Daoy (cell line): ENCODE data around the gene ST6GALNAC3. TPM values are rescaled to one million over a fixed set of nuclear protein-coding genes. Genes with fewer than 3 reads are reported as not detected.

Experiments used
- DNase-seq: peaks from one replicate; pipeline ENCODE4 v3.0.0-alpha.2; 2015; ENCODE audit warnings: low read depth
- total RNA-seq: library from RNA; depleted of rRNA; stranded (reverse); fragments of >200 nt; shearing (Covaris generic); gene quantifications from 2 replicates; pipeline ENCODE4 v1.2.3, GENCODE V29; 2014

Gene ST6GALNAC3
- total RNA-seq, 1 experiment from 2014 or later, result 3.8 TPM

DNA sequence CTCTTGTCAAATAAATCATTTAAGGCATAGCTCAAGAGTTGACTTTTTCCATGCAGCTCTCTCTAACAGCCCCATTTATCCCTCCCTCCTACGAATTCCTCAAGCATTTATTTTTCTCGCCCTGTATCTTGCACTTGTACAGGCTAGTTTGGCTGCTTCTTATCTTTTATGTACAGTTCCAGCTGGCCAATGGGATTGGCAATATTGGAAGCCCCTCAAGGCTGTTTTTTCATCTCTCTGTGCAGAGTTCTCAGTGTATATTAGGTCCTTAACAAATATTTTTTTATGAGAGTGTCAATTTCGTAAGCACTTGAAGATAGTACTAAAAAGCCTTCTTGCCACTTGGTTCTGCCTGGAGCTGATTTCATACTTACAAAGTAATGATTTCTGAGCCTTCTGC lies 356.0 kb downstream of the ST6GALNAC3 start:
- DNase-seq, result no peak

DNA sequence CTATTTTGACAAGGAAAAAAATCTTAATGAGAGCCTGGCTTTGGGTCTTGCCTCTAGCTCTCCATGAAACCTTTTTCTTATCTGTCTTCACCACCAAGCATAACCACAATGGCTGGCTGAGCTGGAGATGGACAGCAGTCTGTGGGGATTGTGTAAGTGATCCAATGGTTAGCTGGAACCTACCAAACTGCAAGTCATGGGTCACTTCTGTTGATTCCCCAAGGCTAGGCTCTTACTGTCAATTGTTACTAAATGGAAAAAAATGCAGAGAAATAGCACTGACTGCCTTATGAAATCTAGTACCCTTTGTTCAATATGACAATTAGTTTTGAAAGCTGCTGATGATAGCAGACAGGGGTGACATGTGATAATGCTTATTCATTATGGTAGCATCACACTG lies 359.0 kb downstream of the ST6GALNAC3 start:
- DNase-seq, result peak; percentile 26

DNA sequence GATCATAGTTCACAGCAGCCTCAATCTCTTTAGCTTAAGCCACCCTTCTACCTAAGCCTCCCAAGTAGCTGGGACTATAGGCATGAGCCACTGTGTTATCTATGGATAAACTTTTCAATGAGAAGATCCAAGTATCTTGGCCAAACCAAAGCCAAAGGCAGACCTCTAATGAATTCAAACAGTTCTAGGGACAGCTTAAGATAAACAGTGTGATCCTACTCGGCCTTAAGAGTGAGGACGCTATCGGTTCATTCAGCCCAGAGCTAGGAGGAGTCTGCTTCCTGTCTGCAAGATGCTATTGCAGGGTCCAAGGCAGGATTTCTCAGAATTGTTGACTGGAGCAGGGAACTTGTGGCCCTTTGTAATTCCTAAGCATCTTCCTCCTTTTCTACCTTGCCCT lies 368.7 kb downstream of the ST6GALNAC3 start:
- DNase-seq, result no peak

DNA sequence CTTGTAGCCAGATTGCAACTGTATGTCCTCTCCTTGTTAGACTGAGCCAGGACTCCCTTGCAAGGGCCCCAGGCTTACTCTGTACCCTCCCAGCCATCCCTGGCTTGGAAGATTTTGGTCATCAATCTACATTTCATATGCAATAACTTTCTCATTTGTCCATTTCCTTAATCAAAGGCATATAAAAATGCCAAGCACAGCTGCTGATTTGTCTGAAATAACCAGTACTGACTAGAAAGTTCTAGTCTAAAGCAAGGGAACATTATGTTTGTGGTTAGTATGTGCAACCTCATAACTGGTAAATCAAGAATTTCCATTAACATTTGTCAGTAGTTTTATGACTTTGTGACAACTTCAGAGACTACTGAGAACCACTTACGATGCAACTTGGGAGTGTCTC lies 370.2 kb downstream of the ST6GALNAC3 start:
- no peak for DNase-seq

DNA sequence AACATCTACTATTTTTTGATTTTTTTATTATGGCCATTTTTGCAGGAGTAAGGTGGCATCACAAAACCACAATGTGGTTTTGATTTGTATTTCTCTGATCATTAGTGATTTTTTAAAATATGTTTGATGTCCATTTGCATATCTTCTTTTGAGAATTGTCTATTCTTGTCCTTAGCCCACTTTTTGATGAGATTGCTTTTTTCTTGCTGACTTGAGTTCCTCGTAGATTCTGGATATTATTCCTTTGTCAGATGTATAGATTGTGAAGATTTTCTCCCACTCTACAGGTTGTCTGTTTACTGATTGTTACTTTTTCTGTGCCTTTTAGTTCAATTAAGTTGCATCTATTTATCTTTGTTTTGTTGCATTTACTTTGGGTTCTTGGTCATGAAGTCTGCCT lies 375.7 kb downstream of the ST6GALNAC3 start:
- DNase-seq, result no peak

DNA sequence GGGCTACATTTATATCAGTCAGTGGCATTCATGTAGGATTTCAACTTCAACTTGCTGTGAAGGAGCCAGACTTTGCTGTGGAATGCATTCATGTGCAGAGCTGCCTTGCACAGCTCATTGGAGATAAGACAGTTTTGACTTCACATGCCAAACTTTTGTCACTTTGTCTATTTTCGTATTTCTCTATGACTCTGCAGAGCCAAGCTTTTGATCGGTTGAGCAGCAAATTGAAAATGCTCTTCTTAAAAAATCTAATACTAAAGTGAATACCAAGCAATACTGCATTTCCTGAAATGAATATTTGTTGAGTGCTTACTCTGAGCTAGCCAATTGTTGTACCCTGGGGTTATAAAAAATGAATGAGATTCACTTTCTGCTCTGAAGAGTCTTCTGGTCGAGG lies 388.7 kb downstream of the ST6GALNAC3 start:
- no peak for DNase-seq

DNA sequence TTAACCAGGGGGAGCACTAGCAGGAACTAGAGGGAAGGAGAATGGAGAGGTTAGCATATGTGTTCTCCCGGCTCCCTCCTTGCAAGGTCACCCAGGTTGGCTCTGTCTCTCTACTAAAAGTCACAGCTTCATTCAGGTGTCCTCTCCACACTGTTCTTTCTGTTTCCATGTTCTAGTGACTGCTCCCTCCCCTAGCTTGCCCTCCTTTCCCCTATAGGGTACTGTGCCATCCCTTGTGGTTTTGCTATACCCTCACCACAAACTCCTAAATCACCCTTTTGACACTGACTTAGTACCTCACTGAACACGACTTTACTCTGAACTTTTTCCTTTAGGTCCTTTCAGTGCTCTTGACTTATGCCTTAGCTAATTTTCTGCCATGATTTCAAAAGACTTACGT lies 389.3 kb downstream of the ST6GALNAC3 start:
- no peak for DNase-seq

DNA sequence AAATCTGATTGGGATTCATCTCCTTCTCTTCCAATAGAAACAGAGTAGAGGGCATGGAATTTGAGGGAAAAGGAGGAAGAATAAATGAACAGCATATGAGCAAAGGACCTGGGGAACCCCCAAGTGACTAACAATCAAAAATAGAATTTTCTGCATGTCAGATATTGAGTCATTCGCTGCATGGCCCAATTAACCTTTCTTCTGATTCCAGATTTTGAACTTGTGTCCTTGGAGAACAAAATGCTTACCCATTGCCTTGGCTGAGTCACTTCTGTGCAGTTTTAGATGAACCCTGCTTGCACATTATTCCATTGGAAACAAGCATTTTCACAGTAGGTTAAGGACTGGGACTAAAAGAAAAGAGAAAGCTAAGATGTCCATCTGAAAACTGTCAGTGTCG lies 390.5 kb downstream of the ST6GALNAC3 start:
- peak; percentile 62 for DNase-seq

DNA sequence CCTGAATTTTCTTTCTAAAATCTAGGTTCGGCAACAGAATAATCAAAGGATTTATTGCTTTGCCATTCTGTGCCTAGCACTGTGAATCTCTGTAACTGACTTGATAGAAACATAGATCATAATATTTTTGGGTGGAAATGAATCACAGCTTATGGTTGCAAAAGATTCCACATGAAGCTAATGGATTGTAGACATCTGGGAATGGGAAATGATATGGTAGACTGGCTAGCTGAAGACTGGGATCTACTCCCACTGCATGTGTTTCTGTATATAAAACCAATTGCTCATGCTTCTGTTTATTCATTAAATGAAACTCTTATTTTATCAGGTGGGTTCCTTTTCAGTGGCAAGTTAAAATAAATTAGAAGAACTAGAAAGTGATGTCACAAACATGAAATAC lies 395.6 kb downstream of the ST6GALNAC3 start:
- DNase-seq, result no peak

DNA sequence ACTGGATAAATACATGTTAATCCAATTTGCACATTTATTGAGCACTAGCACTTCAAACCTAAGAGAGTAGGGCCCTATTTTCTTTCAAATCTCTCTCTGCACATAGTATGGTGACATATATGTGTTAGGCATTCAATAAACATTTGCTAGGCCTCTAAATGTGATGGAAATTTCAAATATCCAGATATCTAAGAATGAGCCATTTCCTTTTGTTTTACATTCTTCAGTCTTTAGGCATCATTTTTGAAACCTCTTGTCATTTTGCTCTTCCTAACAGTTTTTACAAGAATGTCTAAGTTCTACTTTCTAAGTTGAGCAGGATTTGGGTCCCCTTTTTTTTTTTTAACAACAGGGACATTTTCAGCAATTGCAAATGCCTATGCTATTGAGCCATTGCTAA lies 397.0 kb downstream of the ST6GALNAC3 start:
- DNase-seq, result no peak

DNA sequence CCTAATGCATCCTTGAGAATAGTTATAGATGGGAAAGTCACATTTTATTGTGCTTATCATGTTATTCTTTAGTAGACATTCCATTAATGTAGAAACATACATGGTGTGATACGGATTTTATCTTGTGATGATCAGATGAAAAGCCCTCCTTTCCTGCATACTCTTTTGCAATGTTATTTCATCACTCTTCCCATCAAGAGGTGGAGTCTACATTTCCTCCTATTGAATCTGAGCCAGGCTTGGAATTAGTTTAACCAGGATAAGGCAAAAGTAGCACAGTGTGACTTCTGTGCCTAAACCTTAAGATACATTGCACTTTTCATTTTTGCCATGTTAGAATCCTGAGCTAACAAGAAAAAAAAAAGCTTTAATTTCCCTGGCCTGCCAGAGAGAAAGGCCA lies 399.0 kb downstream of the ST6GALNAC3 start:
- DNase-seq, result no peak

DNA sequence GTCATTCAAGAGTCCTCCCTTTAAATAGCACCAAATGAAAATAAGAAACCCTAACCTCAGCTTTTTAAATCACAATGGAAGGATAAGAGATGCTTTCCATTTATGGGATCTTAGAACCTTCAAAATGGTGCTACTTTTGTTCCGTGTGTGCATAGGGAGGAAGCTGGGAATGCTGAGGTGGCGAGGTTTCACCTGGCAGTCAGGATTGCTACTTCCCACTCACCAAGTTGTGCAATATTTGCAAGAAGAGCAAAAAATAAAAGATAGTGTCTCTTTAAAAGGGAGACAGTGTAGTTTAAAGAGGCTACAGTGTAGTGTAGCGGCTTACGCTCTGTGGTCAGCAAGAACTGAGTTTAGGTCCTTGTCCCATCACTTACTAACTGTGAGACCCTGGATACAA lies 400.4 kb downstream of the ST6GALNAC3 start:
- DNase-seq, result no peak

DNA sequence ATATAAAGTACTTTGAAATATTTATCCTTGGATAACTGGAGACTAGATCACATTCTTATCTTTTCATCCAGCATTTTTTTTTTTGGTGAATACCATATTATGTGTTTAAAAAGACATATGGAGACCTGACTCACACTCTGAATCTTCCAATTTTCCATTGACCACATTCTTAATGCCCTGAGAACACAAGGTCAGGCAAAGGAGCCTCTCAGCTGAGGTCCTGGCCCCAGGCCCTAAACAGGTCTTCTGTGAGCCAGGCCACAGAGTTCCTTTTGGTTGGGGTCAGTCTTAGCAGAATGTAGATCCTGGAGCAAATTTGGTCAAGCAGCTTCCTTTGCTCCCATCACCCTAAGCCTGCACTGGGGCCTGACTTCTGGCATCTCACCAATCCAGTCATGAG lies 402.6 kb downstream of the ST6GALNAC3 start:
- DNase-seq, result no peak

DNA sequence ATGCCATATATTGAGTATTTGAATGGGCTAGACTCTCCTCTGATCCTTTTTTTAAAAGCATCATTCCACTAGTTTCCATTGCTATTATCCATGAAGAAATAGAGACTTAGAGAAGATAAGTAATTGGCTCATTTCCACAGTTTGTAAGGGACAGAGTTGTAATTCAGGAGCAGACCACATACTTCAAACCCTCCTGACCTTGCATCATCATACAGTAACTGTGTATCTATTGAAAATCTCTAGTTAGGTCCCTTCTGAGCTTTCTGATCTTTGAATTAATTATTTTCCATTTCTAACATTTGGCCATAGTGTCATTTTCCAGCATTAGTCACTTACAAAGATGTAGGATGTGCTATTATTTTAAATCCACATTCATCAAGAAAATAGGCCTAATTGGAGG lies 406.3 kb downstream of the ST6GALNAC3 start:
- DNase-seq, result no peak

DNA sequence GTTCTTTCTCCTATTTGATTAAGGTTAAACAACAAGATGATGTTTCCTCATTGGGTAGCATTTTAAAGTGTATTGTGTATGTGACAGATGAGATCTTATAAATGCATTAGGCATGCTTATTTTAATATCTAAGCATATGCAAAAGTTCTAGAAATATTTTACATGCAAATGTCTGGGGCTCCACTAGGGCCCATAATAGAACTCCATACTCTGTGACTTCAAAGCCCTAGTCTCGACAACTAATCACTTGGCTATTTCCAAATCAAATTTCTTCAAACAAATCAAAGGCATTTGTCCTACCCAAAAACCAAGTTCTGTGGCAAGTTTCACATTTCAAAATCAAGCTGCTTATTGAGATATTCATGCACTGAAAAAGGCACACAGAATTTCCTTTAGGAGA lies 407.1 kb downstream of the ST6GALNAC3 start:
- DNase-seq, result no peak

DNA sequence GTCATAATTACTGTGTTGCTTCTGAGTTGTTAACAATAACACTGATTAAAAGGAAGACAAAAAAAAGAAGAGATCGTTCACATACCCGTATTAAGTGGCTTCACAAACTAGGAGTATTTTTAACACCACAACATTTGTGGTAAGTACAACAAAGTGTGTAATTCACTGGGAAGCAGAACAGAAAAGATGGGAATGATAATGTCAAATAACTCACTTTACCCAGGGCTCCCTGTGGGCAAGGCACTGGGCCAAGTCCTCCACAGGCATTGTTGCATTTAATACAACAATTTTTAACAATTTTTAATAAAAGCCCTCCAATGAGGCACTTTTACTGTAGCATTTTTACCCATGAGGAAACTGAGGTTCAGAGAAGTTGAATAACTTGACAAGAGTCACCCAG lies 407.7 kb downstream of the ST6GALNAC3 start:
- no peak for DNase-seq

DNA sequence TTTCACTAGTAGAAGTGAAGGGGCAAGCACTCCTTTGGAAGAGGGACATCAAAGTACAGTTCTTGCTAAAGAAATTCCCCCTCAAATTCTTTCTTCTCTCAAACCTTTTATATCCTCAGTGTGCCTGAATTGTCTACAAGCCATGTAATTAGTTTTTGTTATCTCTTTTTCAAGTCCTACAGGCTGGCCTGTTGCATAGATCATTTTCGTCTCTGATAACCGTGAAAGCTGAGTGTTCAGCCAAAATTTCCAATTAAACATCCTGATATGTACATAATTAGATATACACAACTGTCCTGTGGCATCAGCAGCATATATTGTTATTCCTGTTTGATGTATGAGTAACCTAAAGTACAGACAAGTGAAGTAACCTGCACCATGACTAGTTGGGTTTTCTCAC lies 417.2 kb downstream of the ST6GALNAC3 start:
- no peak for DNase-seq

DNA sequence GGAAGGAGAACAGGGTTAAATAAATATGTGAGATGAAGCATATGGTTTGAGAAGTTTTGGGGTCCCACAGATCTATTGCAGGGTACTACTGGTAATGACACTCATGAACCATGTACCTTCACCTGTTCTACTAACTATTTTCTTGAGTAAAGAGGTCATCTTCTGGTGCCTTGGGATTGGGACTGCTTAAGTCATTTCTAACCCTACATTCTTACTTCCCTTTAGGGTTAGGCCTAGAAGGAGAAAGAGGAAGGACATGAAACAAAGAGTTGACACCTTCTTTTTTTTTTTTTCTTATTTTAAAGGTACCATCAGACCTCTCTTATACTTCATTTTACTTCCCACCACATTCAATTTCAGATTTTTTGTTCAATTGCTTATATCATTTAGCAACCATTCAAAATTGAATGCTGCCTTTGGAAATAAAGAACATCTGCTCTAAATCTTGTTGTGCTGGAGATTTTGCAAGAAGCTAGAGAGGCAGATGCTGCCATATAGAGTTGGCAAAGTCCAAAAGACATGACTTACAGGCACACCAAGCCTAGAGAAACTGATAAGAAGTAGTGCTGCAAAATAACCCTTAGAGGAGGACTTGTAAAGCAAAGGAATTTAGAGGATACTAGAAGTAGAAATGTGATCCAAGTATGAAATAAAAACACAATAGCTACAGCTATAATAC lies 418.3 kb downstream of the ST6GALNAC3 start:
- DNase-seq, result no peak

DNA sequence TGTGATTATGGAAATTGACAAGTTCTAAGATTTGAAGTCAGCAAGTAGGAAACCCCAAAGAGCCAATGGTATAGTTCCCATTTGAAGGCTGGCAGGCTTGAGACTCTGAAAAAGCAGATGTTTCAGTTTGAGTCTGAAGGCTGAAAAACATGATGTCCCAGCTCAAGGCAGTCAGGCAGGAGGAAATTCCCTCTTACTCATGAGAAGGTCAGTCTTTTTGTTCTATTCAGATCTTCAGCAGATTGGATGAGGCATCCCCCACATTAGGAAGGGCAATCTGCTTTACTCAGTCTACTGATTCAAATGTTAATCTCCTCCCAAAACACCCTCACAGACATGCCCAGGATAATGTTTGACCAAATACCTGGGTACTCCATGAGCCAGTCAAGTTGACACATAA lies 420.3 kb downstream of the ST6GALNAC3 start:
- peak; percentile 34 for DNase-seq

DNA sequence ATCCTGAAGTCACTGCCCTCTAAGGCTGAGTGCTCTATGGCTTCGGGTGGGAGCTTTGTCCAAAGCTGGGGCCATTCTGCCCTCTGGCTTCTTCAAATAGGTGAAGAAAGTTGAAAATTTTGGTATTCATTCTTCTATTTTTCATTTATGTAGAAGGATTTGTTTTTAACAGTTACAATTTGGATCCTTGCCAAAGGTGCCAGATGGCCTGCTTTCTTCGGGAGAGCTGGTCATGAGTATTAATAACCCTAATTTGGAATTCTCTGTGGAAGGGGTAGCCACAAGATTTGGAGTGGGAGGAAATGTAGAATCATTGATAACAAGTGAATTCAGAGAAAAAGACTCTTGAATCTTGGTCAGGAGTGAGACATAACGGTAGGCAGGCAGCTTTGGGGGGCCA lies 422.3 kb downstream of the ST6GALNAC3 start:
- DNase-seq, result no peak

DNA sequence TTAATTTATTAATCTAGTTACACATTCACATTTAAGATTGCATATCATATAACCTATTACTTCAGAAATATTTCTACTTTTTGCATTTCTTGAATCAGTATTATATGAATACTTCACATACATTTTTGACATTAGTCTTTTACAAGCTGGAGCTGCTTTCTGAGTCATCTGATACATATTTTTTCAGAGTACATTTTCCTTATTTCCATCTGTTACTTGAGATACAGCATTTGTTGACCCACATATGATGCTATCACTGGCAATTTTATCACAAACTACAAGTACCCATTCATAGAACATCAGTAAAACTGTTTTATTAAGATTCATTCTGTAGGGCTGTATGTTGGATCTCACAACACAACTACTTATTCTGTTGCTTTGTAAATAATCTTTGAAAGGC lies 425.6 kb downstream of the ST6GALNAC3 start:
- no peak for DNase-seq

DNA sequence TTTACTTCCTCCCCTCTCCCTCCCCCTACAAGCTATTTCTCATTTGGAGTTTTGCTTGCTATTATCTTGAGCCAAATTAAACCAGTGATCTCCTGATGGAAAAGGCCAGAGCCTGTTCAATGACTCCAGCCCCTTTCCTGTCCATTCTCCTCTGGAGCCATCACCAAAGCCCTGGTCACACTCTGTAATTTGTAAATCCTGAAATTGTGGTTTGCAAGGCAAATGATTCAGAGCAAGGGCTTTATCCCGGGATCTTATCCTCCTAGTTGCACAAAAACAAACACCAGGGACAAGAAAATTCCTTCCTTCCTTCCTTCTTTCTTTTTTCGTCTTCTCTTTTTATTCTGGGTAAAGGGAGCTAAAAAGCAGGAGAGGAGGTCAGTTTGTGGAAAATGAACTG lies 426.6 kb downstream of the ST6GALNAC3 start:
- DNase-seq, result no peak

DNA sequence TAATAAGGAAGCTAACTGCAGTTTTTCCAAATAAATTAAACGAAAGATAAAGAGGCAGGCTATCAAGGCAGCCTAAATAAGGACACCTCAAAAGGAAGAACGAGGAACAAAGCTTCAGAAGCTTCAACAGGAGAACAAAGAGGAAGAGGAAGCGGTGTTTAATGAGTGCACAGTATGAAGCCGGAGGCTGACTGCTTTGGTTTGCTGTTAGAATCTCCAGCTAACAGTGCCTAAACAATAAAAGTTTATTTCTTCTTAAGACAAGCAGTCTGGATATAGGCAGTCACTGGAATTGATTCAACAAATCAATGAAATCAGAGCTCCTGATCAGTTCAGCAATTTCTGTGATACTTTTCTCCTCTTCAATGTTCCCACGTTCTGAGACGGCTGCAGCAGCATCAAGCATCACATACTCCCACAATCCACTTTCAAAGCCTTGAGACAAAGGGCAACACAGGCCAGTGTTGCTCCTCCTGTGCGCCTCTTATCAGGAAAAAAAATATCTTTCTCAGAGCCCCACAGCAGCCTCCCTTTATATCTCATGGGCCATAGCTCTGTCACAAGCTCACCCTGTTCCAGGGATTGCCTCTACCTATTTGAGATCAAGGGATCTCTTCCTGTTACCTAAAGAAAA lies 427.2 kb downstream of the ST6GALNAC3 start:
- no peak for DNase-seq

DNA sequence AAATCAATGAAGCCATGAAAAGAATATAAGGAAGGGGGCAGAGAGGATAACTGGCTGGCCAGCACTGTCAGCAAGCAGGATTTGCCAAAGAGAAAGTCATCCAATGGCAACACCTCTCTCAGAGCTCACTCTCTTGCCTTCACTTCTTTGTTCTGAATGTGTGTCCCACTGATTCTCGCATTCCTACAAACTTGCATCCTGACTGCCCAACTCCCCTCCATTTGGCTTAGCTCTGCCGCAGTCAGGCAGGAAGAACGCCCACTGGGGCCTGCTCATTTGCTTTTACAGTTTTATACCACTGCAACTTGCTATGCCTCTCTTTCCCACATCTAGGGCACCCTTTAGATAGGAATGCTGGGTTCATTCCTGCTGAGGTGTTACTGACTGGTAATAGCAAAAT lies 428.6 kb downstream of the ST6GALNAC3 start:
- DNase-seq, result no peak
